Lower leg skin (tissue), 4 donors: ENCODE data around the gene TWIST2. TPM values are rescaled to one million over a fixed set of nuclear protein-coding genes. Genes with fewer than 3 reads are reported as not detected.

Experiments
- DNase-seq, 2 donors: peaks; one replicate each; pipeline ENCODE4 v3.0.0-alpha.2; 2019; ENCODE audit warnings: low spot score in 2 of 2
- H3K4me3 ChIP-seq: fragments of 200-600 bp; sonication (generic); 2 replicates; pipeline ENCODE4 v1.5.1; 2017; ENCODE audit warnings: mild to moderate bottlenecking, low read depth; ENCODE audit not compliant: poor library complexity, severe bottlenecking
- POLR2A ChIP-seq, 2 donors: fragments of 450-650 bp; IDR thresholded peaks; one replicate each; pipeline ENCODE4 v1.6.1; 2016 to 2017; ENCODE audit warnings: antibody characterized with exemption in 2 of 2, mild to moderate bottlenecking in 1 of 2, moderate library complexity in 1 of 2
- WGBS, 2 donors: methylation state at CpG; one replicate each; pipeline ENCODE4 v1.1.5; 2018; 5-methylcytosine and 5-hydroxymethylcytosine counted together
- intact Hi-C: fragments of 100-400 bp; cut with DNase I; formaldehyde crosslinking; loops from one replicate; pipeline ENCODE4 v1.15.0; 2023; ENCODE audit warnings: low total_unique reads
- total RNA-seq, 4 donors: library from RNA; depleted of rRNA; stranded (reverse); fragments of >200 nt; gene quantifications; one replicate each; pipeline ENCODE4 v1.1.0, GENCODE V29; 2016
- TF ChIP-seq, protein P1 (sequence below), 3 donors: fragments of 450-650 bp; IDR thresholded peaks; one replicate each; pipeline ENCODE4 v1.5.1; 2016; ENCODE audit warnings: antibody characterized with exemption in 3 of 3, mild to moderate bottlenecking in 3 of 3, moderate library complexity in 2 of 3

TWIST2 gene
- total RNA-seq, 4 donors from 2014 or later: 36.5 to 47.8 (median 38.5) TPM

DNA sequence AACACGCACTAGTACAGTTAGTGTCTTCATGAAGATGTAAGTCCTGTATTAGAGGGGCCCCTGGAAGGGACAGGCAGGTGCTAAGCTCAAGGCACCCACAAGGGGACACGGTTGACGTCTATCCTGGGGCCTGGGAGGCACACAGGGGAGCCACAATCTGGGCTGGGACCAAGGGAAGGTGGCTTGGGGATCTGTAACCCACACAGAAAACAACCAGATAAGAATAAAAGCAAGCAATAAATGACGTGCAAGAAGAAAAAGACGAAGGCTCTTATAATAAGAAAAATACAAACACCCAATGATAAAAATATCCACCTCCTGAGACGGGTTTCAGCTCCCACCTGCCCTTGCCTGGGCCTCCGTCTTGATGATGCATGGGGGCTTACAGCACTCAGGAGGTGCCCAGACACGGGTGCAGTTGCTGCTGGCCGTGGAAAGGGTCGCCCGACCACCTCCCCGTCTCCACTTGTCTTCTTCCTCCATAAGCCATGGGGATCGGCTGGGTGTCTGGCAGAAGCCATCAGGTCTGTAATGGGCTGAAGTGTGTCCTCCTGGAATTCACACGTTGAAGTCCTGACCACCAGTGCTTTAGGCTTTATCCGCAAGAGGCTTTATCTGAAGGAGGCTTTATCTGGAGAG lies 73.9 kb downstream of the TWIST2 start:
- no peak for TF ChIP-seq POLR2A (IDR thresholded peaks at IDR 0.05)
- TF ChIP-seq, protein P1, sequence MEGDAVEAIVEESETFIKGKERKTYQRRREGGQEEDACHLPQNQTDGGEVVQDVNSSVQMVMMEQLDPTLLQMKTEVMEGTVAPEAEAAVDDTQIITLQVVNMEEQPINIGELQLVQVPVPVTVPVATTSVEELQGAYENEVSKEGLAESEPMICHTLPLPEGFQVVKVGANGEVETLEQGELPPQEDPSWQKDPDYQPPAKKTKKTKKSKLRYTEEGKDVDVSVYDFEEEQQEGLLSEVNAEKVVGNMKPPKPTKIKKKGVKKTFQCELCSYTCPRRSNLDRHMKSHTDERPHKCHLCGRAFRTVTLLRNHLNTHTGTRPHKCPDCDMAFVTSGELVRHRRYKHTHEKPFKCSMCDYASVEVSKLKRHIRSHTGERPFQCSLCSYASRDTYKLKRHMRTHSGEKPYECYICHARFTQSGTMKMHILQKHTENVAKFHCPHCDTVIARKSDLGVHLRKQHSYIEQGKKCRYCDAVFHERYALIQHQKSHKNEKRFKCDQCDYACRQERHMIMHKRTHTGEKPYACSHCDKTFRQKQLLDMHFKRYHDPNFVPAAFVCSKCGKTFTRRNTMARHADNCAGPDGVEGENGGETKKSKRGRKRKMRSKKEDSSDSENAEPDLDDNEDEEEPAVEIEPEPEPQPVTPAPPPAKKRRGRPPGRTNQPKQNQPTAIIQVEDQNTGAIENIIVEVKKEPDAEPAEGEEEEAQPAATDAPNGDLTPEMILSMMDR (IDR thresholded peaks at IDR 0.05): no peak
- no peak overlapping the region for H3K4me3 ChIP-seq
- intact Hi-C loops: no loop called here
- WGBS, 2 donors: 78 to 86% methylated on average over 15 of the region's 15 CpGs
- DNase-seq: peak in 1 of 2 donors; percentile 68

DNA sequence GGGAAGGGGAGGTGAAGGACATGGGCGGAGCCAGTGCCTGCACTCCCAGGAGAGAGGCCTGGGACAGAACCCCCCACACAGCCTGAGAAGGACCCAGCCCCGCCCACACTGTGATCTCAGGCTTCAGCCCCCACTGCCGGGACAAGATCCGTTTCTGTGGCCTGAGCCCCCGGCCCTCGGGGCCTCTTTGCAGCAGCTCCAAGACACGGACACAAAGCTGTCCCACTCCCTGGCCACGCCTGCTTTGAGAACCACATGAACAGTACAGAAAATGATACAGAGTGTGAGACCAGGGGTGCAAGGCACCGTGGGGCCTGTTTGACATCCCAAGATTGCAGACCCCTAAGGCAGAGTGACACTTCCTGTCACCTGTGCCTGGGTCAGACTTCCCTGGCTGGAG lies 74.5 kb downstream of the TWIST2 start:
- intact Hi-C loops: no loop called here
- H3K4me3 ChIP-seq: no peak overlapping the region
- DNase-seq: peak in 1 of 2 donors; percentile 72
- WGBS, 2 donors: 76 to 82% methylated on average over 9 of the region's 9 CpGs
- TF ChIP-seq POLR2A (IDR thresholded peaks at IDR 0.05): no peak
- TF ChIP-seq, protein P1 (IDR thresholded peaks at IDR 0.05): no peak

DNA sequence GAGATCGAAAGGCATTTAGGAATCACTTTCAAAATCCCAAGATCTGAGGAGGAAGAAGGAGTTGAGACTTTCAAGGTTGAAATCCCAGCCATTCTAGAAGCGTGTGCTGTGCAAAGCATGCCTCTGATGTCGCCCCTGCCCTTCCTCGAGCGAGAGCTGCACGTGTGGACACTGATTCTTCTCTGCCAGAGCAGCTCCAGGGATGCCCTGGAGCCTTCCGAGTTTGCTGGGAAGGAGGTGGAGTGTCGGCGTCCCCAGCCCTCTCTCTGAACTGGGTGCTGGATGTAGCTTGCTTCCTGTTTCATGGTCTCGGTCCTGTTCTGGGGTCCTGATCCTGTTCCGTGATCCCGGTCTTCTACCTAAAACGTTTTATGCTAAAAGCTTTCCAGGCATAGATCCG lies 76.1 kb downstream of the TWIST2 start:
- no peak overlapping the region for H3K4me3 ChIP-seq
- intact Hi-C loops: no loop called here
- 83% methylated on average over 14 of the region's 14 CpGs for WGBS, 2 donors
- TF ChIP-seq, protein P1 (IDR thresholded peaks at IDR 0.05): no peak
- TF ChIP-seq POLR2A (IDR thresholded peaks at IDR 0.05): no peak
- DNase-seq: peak in 1 of 2 donors; percentile 26

DNA sequence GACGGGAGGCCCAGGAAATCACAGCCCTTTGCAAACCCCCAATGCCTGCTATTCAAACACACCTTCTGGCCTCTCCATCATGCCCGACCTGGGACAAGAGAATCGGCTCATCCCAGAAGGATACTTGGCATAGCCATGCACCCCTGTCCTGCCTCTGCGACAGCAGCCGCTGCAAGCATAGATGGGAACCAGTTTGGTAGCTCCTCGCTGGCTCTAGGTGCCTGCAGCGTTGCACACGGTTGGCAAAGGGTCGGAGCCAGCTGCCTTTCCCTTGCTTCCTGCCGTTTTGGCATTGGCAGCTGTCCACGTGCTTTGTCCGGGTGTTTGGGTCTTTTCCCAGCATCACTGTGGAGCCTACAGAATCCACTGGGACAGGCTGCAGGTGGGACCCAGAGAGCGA lies 76.9 kb downstream of the TWIST2 start:
- intact Hi-C loops: no loop called here
- H3K4me3 ChIP-seq: no peak overlapping the region
- TF ChIP-seq, protein P1 (IDR thresholded peaks at IDR 0.05): no peak
- TF ChIP-seq POLR2A (IDR thresholded peaks at IDR 0.05): no peak
- 51 to 53% methylated on average over 11 to 13 of the region's 13 CpGs for WGBS, 2 donors
- no peak for DNase-seq

DNA sequence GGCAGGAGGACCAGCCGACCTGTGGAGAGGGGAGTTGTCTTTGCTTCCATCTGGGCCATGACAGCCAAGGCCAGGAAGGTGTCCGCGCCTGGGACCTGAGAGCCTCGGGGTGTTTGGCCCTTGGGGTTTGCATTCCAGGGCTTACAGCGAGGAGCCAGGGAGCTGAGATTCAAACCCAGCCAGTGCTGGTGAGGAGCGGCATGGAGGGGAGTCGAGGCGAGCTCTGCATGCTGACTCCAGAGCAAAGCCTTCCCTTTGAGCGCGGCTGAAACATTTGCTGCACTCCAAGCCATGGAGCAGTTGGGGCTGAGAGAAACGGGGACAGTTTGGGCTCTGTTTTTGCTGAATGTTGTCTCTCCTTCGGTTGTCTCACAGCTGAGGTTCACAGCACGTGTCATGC lies 77.4 kb downstream of the TWIST2 start:
- TF ChIP-seq, protein P1 (IDR thresholded peaks at IDR 0.05): no peak
- TF ChIP-seq POLR2A (IDR thresholded peaks at IDR 0.05): no peak
- H3K4me3 ChIP-seq: no peak overlapping the region
- intact Hi-C loops: no loop called here
- 77 to 86% methylated on average over 13 of the region's 13 CpGs for WGBS, 2 donors
- peak in 1 of 2 donors; percentile 82 for DNase-seq
